Measurements from ENCODE around the gene FBXL20. TPM values are rescaled to one million over a fixed set of nuclear protein-coding genes. Genes with fewer than 3 reads are reported as not detected.
"Not testable (repeated sequence)": the region's sequence is repeated elsewhere in the genome, so short reads cannot be mapped to it uniquely, and the experiment has no call there.

Gene FBXL20
- total RNA-seq, 1 donor from 2014 or later = 29.9 TPM

GRCh38 chr17:39251997-39252396 is 149.4 kb downstream of the FBXL20 start:
- no peak for DNase-seq (ENCODE audit: low spot score)

DNA sequence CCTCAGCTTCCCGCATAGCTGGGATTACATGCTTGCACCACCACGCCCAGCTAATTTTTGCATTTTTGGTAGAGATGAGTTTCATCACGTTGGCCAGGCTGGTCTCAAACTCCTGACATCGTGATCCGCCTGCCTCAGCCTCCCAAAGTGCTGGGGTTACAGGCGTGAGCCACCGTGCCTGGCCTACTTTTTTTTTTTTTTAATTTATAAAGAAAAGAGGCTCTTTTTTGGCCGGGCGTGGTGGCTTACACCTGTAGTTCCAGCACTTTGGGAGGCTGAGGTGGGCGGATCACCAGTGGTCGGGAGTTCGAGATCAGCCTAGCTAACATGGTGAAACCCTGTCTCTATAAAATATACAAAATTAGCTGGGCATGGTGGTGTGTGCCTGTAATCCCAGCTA is 151.3 kb downstream of the FBXL20 start:
- not testable (repeated sequence) for DNase-seq (ENCODE audit: low spot score)

DNA sequence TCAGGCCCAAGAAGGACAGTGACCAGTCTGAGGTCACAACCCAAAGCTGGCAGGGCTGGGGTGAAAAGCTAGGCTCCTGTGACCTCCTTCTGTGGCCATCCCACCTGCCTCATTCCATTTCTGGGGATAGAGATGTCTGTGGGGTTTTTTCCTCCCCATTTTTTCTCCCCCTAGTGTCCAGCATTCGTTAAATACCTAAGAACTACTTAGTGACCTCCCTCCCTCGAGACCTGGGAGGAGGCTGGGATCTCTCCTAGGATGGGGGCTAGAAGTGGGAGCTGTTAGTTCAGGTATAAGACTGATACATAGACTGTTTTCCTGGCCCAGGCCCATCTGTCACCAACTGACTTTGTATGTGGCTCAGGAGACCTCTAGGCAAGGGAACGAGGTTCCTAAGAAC is 155.2 kb downstream of the FBXL20 start:
- no peak for DNase-seq (ENCODE audit: low spot score)

DNA sequence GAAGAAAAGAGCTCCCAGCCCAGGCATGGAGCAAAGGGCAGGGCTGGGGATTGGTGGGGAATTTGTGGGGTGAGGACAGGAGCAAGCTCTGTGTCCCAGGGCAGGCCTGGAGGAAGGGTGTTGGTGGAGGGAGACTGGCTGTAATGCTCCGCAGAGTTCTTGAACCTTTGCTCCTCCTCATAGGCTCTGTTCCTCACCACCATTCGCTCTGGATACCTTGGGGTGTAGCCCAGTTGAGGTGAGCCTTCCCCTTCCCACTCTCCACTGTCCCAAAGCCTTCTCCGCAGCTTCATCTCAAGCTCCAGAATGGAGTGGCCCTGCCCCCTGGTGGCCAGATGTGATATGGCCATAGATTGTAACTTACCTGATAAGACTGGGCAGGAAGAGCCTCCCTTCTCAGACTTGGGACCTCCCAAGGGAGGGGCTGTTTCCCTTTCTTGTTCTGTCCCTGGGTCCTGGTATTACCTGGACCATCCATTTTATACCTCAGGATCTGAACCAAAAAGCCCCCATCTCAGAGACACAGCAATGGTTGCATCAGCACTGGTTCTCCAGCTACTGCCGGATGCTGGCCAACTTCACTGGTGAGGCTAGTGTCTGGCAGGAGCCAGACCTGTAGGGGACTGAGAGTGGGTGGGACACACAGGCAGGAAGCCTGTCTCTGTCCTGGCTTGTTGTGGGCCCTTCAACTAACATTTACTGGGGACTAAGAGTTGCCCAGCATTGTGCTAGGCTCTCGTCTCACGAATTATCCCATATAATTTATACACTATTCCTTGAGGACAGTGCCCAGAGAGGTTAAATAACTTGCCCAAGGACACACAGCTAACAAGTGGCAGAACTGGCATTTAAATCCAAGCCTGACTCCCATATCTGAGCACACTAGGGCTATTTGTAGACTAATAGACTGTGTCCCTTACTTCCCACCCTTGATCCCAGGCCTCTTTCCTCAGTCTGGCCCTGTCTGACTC is 156.5 kb downstream of the FBXL20 start:
- peak; percentile 89 for DNase-seq (ENCODE audit: low spot score)

GRCh38 chr17:39244016-39244599 is 157.3 kb downstream of the FBXL20 start:
- DNase-seq (ENCODE audit: low spot score) = no peak

DNA sequence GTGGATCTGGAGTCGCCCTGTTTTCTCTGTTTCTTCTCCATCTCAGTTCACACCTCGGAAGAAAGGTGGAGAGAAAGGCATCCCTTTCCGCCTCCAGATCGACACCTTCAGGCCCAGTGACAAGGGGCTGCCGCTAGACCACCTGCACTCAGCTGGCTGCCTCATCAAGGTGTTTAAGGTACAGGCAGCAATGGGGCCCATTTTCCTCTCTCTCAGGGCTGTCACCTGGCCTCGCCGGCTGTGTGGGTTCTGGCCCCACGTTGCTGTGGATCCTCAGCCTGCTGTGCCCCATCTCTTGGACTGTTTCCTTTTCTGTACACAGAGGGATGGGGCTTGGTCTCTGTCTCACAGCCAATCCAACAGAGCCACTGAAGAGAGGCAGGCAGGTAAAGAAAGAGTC is 158.3 kb downstream of the FBXL20 start:
- DNase-seq (ENCODE audit: low spot score) = no peak

DNA sequence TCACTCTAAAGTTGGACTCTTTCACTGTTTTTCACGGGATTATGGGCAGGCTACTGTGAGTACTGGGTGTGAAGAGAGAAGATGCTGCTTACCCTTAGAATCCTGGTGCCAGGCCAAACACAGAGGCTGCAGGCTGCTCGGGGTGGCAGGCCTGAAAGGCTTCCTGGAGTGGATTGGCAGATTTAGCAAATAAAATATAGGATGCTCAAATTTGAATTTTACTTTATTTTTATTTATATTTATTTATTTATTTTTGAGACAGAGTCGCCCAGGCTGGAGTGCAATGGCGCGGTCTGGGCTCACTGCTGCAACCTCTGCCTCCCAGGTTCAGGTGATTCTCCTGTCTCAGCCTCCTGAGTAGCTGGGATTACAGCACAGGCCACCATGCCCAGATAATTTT is 160.8 kb downstream of the FBXL20 start:
- DNase-seq (ENCODE audit: low spot score) = no peak

DNA sequence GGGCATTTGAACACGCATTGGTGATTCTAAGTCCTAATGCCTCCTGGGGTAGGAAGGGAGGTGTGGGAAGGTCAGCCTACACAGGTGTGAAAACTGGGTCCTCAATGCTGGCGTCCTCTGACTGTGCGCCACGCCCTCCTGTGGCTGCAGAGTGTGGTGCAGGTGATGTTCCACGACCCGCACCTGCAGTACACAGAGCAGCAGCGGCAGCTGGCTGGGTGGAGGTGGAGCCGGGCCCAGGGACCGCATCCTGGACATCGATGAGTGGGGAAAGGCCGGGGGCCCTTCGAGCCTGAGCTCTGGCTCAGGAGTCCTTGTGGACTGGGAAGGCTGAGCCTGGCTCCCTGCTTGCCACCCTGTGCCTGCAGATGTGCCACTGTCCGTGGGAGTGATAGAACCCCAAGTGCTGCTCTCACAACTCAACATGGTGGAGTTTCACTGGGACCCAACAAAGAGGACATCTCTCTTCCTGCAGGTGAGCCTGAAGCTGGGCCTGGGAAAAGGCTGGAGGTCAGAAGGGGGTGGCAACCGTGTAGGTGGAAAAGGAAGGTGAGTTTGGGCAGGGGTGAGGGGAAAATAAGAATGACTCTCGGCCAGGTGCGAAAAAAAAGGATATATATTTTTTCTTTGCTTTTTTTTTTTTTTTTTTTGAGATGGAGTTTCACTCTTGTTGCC is 161.6 kb downstream of the FBXL20 start:
- DNase-seq (ENCODE audit: low spot score) = no peak

DNA sequence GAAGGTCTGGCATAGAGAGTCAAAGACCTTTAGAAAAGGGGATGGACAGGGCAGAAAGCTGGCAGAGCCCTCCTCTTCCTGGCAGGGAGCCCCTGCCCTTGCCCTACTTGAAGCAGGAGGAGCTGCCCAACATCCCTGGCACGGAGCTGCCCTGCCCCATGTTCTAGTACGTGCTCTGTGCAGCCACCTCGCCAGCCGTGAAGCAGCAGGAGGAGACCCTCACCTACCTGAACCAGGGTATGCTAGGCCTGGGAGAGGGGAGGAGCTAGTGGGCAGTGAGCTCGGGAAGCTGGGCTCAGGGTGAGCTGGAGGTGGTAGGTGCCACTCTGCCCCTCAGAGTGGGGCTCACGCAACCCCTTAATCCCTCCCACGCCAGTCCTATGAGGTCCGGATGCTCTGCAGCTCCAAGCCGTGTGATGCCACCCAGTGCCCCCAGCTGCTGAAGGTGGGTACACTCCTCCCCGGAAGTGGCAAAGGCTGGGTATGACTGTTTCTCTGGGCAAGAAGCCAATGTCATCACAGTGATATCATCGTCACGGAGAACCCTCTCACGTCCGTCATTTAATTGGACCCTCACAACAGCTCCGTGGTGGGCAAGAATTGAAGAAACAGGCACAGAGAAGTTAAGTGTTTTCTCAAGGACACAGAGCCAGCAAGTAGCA is 163.0 kb downstream of the FBXL20 start:
- DNase-seq (ENCODE audit: low spot score) = no peak

GRCh38 chr17:39237586-39237985 is 163.8 kb downstream of the FBXL20 start:
- no peak for DNase-seq (ENCODE audit: low spot score)

- no peak for DNase-seq (ENCODE audit: low spot score)
Observed at GRCh38 chr17:39236981-39237441, 164.4 kb downstream of the FBXL20 start.

- DNase-seq (ENCODE audit: low spot score) = no peak
Observed at GRCh38 chr17:39236450-39236927, 164.9 kb downstream of the FBXL20 start.

DNA sequence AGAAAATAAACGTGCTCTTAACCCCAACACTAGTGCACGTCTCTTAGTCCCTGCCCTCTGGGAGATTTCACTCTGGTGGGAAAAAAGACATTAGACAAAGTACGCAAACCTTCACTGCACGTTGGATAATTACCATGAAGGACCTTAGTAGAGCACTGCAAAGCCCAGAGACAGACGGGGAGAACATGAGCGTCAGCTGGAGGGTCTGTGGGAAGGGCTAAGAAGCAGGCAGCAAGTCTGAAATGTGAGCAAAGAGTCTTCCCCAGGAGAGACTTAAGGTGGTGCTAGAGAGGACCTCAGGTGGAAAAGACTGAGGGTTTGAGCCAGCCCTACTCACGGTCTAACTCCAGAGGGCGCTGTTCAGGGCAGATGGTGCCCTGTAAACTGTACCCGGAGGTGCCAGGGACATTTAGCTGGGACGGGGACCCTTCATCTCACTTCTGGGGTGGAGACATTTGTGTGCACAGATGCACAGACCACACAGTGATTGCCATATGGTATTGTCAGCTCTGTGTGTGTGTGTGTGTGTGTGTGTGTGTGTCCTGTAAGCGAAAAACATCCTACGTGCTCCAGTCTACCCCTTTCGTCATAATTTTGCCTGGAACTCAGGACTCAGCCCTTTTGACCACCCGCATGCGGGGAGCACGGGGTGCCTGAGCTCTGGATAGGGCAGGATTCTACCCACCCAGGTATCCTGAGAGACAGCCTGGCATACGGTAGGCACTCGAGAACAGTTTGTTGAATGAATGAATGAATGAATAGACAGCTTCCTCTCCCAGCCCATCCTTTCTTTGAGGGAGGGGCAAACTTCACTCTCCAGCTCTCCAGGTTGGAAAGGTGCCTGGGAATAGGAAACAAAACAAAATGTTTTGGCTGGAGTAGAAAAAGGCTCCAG is 165.6 kb downstream of the FBXL20 start:
- DNase-seq (ENCODE audit: low spot score) = no peak

- DNase-seq (ENCODE audit: low spot score) = peak; percentile 45
Observed at GRCh38 chr17:39231591-39232551, 169.6 kb downstream of the FBXL20 start.

GRCh38 chr17:39231091-39231561 is 170.3 kb downstream of the FBXL20 start:
- no peak for DNase-seq (ENCODE audit: low spot score)

DNA sequence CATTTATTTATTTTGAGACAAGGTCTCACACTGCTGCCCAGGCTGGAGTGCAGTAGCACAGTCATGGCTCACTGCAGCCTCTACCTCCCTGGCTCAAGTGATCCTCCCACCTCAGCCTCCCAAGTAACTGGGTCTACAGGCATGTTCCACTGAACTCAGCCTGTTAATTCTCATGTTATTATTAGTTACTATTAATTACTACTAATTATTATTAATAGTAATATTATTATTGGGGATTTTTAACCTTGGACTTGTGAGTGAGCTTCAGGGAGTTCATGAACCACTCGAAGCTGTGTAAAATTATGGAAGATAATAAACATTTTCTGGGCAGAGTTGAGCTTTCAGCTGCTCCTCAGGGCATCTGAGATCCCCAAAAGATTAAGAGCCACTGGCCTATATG is 171.1 kb downstream of the FBXL20 start:
- no peak for DNase-seq (ENCODE audit: low spot score)

GRCh38 chr17:39229274-39229913 is 172.0 kb downstream of the FBXL20 start:
- DNase-seq (ENCODE audit: low spot score) = no peak

DNA sequence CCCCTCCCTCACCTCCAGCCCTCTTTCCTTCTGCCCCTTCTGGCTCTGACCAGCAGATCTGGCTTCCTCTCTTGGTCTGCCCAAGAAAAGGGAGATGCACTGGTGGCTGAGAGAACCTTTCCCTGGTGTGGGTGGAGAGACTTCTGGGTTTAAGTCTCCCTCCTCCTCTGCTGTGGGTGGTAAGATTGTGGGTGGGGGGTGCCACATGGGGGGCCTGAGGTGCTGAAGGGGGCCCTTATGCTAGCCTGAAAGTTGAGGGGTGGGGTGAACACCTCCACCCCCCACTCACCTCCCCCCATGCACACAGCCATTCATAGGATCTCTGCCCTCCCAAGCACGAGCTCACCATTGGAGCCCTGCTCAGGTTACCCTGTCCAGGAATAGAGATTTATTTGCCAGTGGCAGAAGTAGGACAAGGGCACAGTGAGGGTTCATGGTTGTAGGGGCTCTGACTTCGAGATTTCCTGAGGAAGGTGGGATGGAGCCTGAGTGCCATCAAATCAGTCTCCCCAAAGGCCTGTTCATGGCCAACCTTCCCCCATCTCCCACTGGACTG is 174.0 kb downstream of the FBXL20 start:
- no peak for DNase-seq (ENCODE audit: low spot score)

Measured in umbilical cord (tissue), 2 donors.